Memory B cell (primary cell): ENCODE results near the gene CUEDC1.
A peak's percentile ranks its signal among the peaks of the same experiment; 100 is the strongest.

Experiments
- ATAC-seq: fragments of 150-1000 bp; cut with Tn5 transposase; 2 replicates; pipeline ENCODE4 v1.10.0; 2021; ENCODE audit warnings: low read depth, mild to moderate bottlenecking, moderate library complexity
- DNase-seq, 2 donors: peaks; one replicate each; pipeline ENCODE4 v3.0.0; 2022; ENCODE audit warnings: low spot score in 2 of 2
- H3K27ac Mint-ChIP-seq: one replicate; pipeline ENCODE4 v1.8.0; 2022; ENCODE audit warnings: mild to moderate bottlenecking, moderate library complexity, mixed read lengths
- H3K27me3 Mint-ChIP-seq: one replicate; pipeline ENCODE4 v1.8.0; 2022; ENCODE audit warnings: mixed read lengths
- H3K36me3 Mint-ChIP-seq: one replicate; pipeline ENCODE4 v1.8.0; 2022; ENCODE audit warnings: mild to moderate bottlenecking, mixed read lengths
- H3K4me1 Mint-ChIP-seq: one replicate; pipeline ENCODE4 v1.8.0; 2022; ENCODE audit warnings: mixed read lengths
- H3K4me3 Mint-ChIP-seq: one replicate; pipeline ENCODE4 v1.8.0; 2022; ENCODE audit warnings: mild to moderate bottlenecking, moderate library complexity, mixed read lengths
- H3K9me3 Mint-ChIP-seq: one replicate; pipeline ENCODE4 v1.8.0; 2022; ENCODE audit warnings: mixed read lengths

CUEDC1 gene

DNA sequence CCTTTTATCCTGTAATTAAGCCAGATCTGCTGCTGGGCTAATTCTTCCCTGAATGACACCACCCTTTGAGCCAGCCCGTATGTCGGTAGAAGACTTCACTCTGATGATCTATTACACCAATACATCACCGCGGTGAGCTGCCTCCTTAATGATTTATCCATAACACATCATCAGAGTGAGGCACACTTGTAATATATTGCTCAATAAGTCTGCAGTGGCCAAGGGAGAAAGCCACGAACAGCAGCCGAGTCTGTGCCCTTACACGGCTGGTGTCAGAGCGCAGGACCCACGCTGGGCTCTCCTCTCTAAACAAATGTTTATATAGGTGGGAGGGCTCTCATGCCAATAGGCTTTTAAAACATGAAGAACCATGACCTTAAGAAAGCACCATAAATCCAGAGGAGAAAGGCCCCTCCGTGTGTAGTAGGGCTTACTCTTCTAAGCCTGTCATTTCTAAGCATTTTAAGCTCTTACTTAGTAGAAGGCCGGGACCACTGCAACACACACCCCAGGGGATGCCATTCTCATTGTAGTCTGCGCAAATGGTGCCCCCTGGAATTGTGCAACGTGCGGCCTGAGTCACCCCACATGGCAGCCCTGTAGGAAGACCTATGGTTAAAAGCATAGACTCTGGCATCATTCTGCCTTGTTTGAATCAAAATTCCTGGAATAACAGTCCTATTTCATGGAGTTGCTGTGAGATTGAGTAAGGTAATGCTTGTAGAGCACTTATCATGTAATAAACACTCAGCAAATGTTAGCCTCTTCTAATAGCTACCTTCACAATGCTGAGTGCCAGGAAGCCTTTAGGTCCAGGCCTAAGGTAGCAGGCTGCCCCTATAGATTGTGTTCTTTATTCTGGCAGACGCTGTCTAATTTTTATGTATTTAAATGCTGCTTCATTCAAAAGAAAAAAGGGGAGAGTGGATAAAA lies 131.5 kb downstream of the CUEDC1 start:
- peaks cover 3% of the 10 kb centered on the region for H3K27me3 Mint-ChIP-seq
- ATAC-seq = no peak
- no peaks in the 10 kb centered on the region for H3K36me3 Mint-ChIP-seq
- no peak overlapping the region for H3K27ac Mint-ChIP-seq
- no peak for DNase-seq
- no peaks in the 10 kb centered on the region for H3K4me1 Mint-ChIP-seq
- H3K4me3 Mint-ChIP-seq = no peak overlapping the region
- no peaks in the 10 kb centered on the region for H3K9me3 Mint-ChIP-seq

DNA sequence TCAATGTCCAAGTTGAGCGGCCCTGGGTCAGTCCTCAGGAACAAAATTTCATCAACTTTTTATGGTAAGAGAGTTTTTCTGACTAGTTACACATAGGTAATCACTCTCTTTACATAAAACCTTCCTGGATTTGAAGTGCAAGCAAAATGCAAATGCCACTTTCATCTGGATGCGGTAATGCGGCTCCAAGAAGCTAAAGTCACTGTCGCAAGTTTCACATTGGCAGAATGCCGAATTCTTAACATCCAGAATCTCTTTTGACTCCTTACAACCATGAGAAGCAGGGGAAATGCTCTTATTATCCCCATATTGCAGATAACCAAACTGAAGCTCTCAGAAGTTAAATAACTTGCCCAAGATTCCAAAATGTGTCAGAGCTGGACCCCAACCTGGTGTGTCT lies 135.3 kb downstream of the CUEDC1 start:
- Mint-ChIP-seq H3K27ac (no peak overlapping the region), H3K4me1 (no peaks in the 10 kb centered on the region), H3K27me3 (peaks cover 14% of the 10 kb centered on the region), H3K9me3 (no peaks in the 10 kb centered on the region), H3K36me3 (peaks cover 2% of the 10 kb centered on the region), H3K4me3 (no peak overlapping the region)
- DNase-seq = no peak
- ATAC-seq = no peak

GRCh38 chr17:57819285-57819684 lies 135.9 kb downstream of the CUEDC1 start:
- DNase-seq (no peak), ATAC-seq (no peak)
- no peaks in the 10 kb centered on the region for H3K9me3 Mint-ChIP-seq
- no peak overlapping the region for H3K27ac Mint-ChIP-seq
- H3K4me1 Mint-ChIP-seq = no peaks in the 10 kb centered on the region
- peaks cover 2% of the 10 kb centered on the region for H3K36me3 Mint-ChIP-seq
- H3K27me3 Mint-ChIP-seq = peaks cover 15% of the 10 kb centered on the region
- no peak overlapping the region for H3K4me3 Mint-ChIP-seq

- Mint-ChIP-seq H3K27ac (no peak overlapping the region), H3K4me1 (no peaks in the 10 kb centered on the region), H3K36me3 (peaks cover 2% of the 10 kb centered on the region), H3K9me3 (no peaks in the 10 kb centered on the region), H3K4me3 (no peak overlapping the region), H3K27me3 (peaks cover 15% of the 10 kb centered on the region)
- DNase-seq (no peak), ATAC-seq (no peak)
Observed at GRCh38 chr17:57818066-57818465, 137.1 kb downstream of the CUEDC1 start.

GRCh38 chr17:57817299-57817698 lies 137.9 kb downstream of the CUEDC1 start:
- no peak for DNase-seq
- Mint-ChIP-seq H3K36me3 (peaks cover 2% of the 10 kb centered on the region), H3K27me3 (peaks cover 15% of the 10 kb centered on the region), H3K9me3 (no peaks in the 10 kb centered on the region), H3K27ac (no peak overlapping the region), H3K4me1 (no peaks in the 10 kb centered on the region), H3K4me3 (no peak overlapping the region)
- ATAC-seq = no peak

DNA sequence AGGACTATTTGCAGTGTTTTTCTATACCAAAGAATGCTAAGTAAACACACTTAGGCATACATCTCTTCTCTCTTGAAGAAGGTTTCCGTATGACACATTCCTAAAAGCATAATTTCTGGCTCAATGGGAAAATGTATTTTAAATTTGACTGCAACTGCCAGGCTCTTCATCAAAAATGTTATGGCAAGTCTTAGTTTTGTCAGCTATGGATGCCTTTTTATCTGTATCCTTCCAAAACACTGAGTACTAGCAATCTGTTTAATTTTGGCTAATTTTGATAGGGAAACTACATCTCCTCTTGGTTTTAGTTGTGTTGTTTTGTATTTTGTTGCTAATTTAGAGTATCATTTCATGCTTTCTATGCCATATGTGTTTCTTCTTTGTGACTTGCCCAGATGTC lies 140.8 kb downstream of the CUEDC1 start:
- peaks cover 14% of the 10 kb centered on the region for H3K4me1 Mint-ChIP-seq
- no peaks in the 10 kb centered on the region for H3K9me3 Mint-ChIP-seq
- ATAC-seq = no peak
- H3K27me3 Mint-ChIP-seq = peaks cover 22% of the 10 kb centered on the region
- no peak overlapping the region for H3K27ac Mint-ChIP-seq
- H3K4me3 Mint-ChIP-seq = no peak overlapping the region
- DNase-seq = no peak
- peaks cover 2% of the 10 kb centered on the region for H3K36me3 Mint-ChIP-seq

DNA sequence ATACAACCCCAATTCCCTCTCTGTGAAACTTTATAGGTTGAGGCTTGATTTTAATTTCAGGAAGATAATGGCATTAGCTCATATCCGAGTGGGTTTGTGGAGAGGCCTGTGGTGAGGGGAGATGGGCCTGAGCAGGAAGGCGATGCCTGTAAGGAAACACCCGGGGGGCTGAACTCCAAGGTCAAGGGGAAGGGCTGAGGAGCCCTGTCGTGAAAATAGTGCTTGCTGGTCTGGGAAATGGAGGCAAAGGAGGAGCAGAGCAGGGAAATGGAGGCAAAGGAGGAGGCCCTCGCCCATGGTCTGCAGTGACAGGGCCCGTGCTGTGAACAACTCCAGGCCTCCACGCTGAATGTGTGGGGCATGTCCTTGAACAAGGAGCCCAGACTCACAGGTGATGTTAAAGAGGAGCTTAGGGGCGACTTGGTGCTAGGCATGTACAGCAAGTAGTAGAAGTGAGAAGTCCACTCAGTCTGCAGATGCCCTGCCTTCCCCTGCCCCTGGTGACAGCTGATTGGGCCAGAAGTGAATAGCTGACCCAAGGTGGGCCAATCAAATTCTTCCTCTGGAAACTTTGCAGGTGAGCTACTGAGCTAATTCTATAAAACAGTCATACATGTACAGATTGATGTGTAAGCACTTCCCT lies 143.5 kb downstream of the CUEDC1 start:
- peak overlapping the region; percentile 72 for H3K4me3 Mint-ChIP-seq
- ATAC-seq (no peak), DNase-seq (no peak)
- H3K9me3 Mint-ChIP-seq = no peaks in the 10 kb centered on the region
- H3K27me3 Mint-ChIP-seq = peaks cover 21% of the 10 kb centered on the region
- peaks cover 14% of the 10 kb centered on the region for H3K4me1 Mint-ChIP-seq
- peaks cover 2% of the 10 kb centered on the region for H3K36me3 Mint-ChIP-seq
- H3K27ac Mint-ChIP-seq = no peak overlapping the region
